H1 (cell line): ENCODE data around the gene CCNY. TPM values are rescaled to one million over a fixed set of nuclear protein-coding genes. Genes with fewer than 3 reads are reported as not detected.

Experiments
- CTCF ChIA-PET: fragments of 300-600 bp; sonication (Branson Sonifier 250); formaldehyde crosslinking; loops from one replicate; lab custom pipeline; 2021; ENCODE audit not compliant: partially characterized antibody; lab: Charles Lee
- POLR2A ChIA-PET: fragments of 300-600 bp; sonication (Branson Sonifier 250); formaldehyde crosslinking; loops from one replicate; lab custom pipeline; 2021; ENCODE audit warnings: inconsistent platforms; ENCODE audit not compliant: partially characterized antibody; lab: Charles Lee
- DNase-seq, 2 experiments: peaks; one replicate each; pipeline versions ENCODE4 v3.0.0 to v3.0.0-alpha.2; 2010 to 2022; ENCODE audit warnings: low spot score in 2 of 2, low read depth in 1 of 2, mixed read lengths in 1 of 2
- FAIRE-seq: peaks from 2 replicates; lab custom pipeline; 2011; peaks lifted over from hg19 to GRCh38; lab: Jason Lieb, UNC
- H2AFZ ChIP-seq: 2 replicates; pipeline ENCODE4 v1.8.1; 2012; ENCODE audit warnings: low read length, inconsistent platforms
- H2AK5ac ChIP-seq: 2 replicates; pipeline ENCODE4 v1.6.1; 2013; ENCODE audit warnings: low read depth, low read length
- H2BK120ac ChIP-seq: replicated peaks from 2 replicates; pipeline ENCODE3; 2013; ENCODE audit warnings: low read depth, low read length, inconsistent platforms
- H2BK12ac ChIP-seq: 2 replicates; pipeline ENCODE4 v1.6.1; 2013; ENCODE audit warnings: low read depth, low read length
- H2BK15ac ChIP-seq: 2 replicates; pipeline ENCODE4 v1.6.1; 2013; ENCODE audit warnings: low read length
- H2BK20ac ChIP-seq: 2 replicates; pipeline ENCODE4 v1.6.1; 2013; ENCODE audit warnings: low read length
- H2BK5ac ChIP-seq: 2 replicates; pipeline ENCODE4 v1.6.1; 2013; ENCODE audit warnings: low read depth, low read length
- H3K14ac ChIP-seq: 2 replicates; pipeline ENCODE4 v1.6.1; 2013; ENCODE audit warnings: inconsistent platforms; ENCODE audit not compliant: insufficient read length
- H3K18ac ChIP-seq: 2 replicates; pipeline ENCODE4 v1.6.1; 2013; ENCODE audit warnings: low read length; ENCODE audit errors: extremely low read depth
- H3K23ac ChIP-seq: 2 replicates; pipeline ENCODE4 v1.6.1; 2013; ENCODE audit warnings: inconsistent platforms; ENCODE audit not compliant: insufficient read length
- H3K23me2 ChIP-seq: 2 replicates; pipeline ENCODE4 v1.6.1; 2013; ENCODE audit warnings: low read depth, low read length
- H3K27ac ChIP-seq: 2 replicates; pipeline ENCODE4 v1.6.1; 2011; ENCODE audit warnings: low read depth, low read length, inconsistent platforms
- H3K27me3 ChIP-seq, 4 experiments: replicated peaks in 1 of 4; 1 replicate in 1 of 4; 2 replicates in 3 of 4; pipeline versions ENCODE4 v1.6.1 to v1.8.1; 2011 to 2013; ENCODE audit warnings: low read length in 3 of 4, mild to moderate bottlenecking in 3 of 4, inconsistent platforms in 2 of 4, mixed read lengths in 2 of 4, moderate library complexity in 1 of 4; ENCODE audit not compliant: control insufficient read depth in 3 of 4, insufficient read depth in 3 of 4; ENCODE audit errors: extremely low read depth in 1 of 4
- H3K36me3 ChIP-seq, 4 experiments: 2 replicates each; pipeline versions ENCODE4 v1.6.1 to v1.8.1; 2011 to 2013; ENCODE audit warnings: mild to moderate bottlenecking in 4 of 4, low read length in 3 of 4, moderate library complexity in 2 of 4, control low read depth in 1 of 4, inconsistent platforms in 1 of 4; ENCODE audit not compliant: insufficient read depth in 4 of 4, control insufficient read depth in 2 of 4
- H3K4ac ChIP-seq: replicated peaks from 2 replicates; pipeline ENCODE3; 2013; ENCODE audit warnings: low read length, low read depth, mixed read lengths, inconsistent platforms; ENCODE audit not compliant: insufficient read length
- H3K4me1 ChIP-seq, 4 experiments: replicated peaks in 1 of 4; 1 replicate in 1 of 4; 2 replicates in 3 of 4; pipeline versions ENCODE4 v1.6.1 to v1.8.1; 2011 to 2013; ENCODE audit warnings: low read length in 3 of 4, inconsistent platforms in 2 of 4, mixed read lengths in 1 of 4; ENCODE audit not compliant: insufficient read depth in 4 of 4, control insufficient read depth in 3 of 4
- H3K4me2 ChIP-seq, 2 experiments: 2 replicates each; pipeline versions ENCODE4 v1.6.1 to v1.8.1; 2011 to 2013; ENCODE audit warnings: low read depth in 2 of 2, low read length in 2 of 2, control low read depth in 1 of 2, inconsistent platforms in 1 of 2, mild to moderate bottlenecking in 1 of 2; ENCODE audit not compliant: insufficient read depth in 1 of 2
- H3K4me3 ChIP-seq, 4 experiments: fragments of 200-600, 300-600 bp in 1 of 4; sonication (generic), shearing (Covaris generic), sonication (Bioruptor Twin) in 1 of 4; 2 replicates each; pipeline versions ENCODE4 v1.5.1 to v1.8.1; 2011 to 2016; ENCODE audit warnings: low read length in 4 of 4, low read depth in 3 of 4, control low read depth in 2 of 4, inconsistent platforms in 2 of 4, mild to moderate bottlenecking in 2 of 4, mixed read lengths in 1 of 4, moderate library complexity in 1 of 4; ENCODE audit not compliant: insufficient read depth in 2 of 4; ENCODE audit errors: extremely low read depth in 1 of 4
- H3K56ac ChIP-seq: replicated peaks from 2 replicates; pipeline ENCODE3; 2013; ENCODE audit warnings: low read depth, mild to moderate bottlenecking, mixed read lengths, low read length, inconsistent platforms; ENCODE audit not compliant: insufficient read length
- H3K79me1 ChIP-seq: 2 replicates; pipeline ENCODE4 v1.6.1; 2013; ENCODE audit warnings: low read depth, low read length, control low read depth
- H3K79me2 ChIP-seq, 2 experiments: 2 replicates each; pipeline versions ENCODE4 v1.6.1 to v1.8.1; 2012 to 2013; ENCODE audit warnings: low read length in 2 of 2, mild to moderate bottlenecking in 2 of 2, inconsistent platforms in 1 of 2; ENCODE audit not compliant: insufficient read depth in 2 of 2, control insufficient read depth in 1 of 2
- H3K9ac ChIP-seq, 4 experiments: replicated peaks in 1 of 4; 1 replicate in 1 of 4; 2 replicates in 3 of 4; pipeline versions ENCODE4 v1.6.1 to v1.8.1; 2011 to 2013; ENCODE audit warnings: low read depth in 3 of 4, low read length in 3 of 4, control low read depth in 2 of 4, mild to moderate bottlenecking in 2 of 4, moderate library complexity in 2 of 4, inconsistent platforms in 1 of 4; ENCODE audit errors: extremely low read depth in 1 of 4
- H3K9me3 ChIP-seq, 2 experiments: 2 replicates each; pipeline versions ENCODE4 v1.6.1 to v1.8.1; 2012 to 2013; ENCODE audit warnings: mild to moderate bottlenecking in 2 of 2, moderate library complexity in 2 of 2, control low read depth in 1 of 2, inconsistent platforms in 1 of 2, low read depth in 1 of 2, low read length in 1 of 2, mixed read lengths in 1 of 2; ENCODE audit not compliant: insufficient read depth in 2 of 2
- H4K20me1 ChIP-seq, 2 experiments: replicated peaks in 1 of 2; 2 replicates each; pipeline versions ENCODE3 to v1.8.1; 2011 to 2013; ENCODE audit warnings: inconsistent platforms in 2 of 2, low read length in 2 of 2, mild to moderate bottlenecking in 1 of 2; ENCODE audit not compliant: insufficient read depth in 2 of 2, control insufficient read depth in 1 of 2
- H4K5ac ChIP-seq: 2 replicates; pipeline ENCODE4 v1.6.1; 2013; ENCODE audit warnings: low read length, low read depth, mixed read lengths, inconsistent platforms; ENCODE audit not compliant: insufficient read length
- H4K8ac ChIP-seq: 2 replicates; pipeline ENCODE4 v1.8.0; 2013; ENCODE audit warnings: mild to moderate bottlenecking, moderate library complexity, low read length, inconsistent platforms; ENCODE audit not compliant: insufficient read depth; ENCODE audit errors: extremely low read depth
- H4K91ac ChIP-seq: replicated peaks from 2 replicates; pipeline ENCODE3; 2013; ENCODE audit warnings: low read length, mixed read lengths, inconsistent platforms; ENCODE audit not compliant: insufficient read length
- CREB1 ChIP-seq: IDR thresholded peaks from 2 replicates; pipeline ENCODE4 v1.6.1; 2012; ENCODE audit warnings: inconsistent platforms
- EP300 ChIP-seq, 2 experiments: IDR thresholded peaks; 1 replicate in 1 of 2; 2 replicates in 1 of 2; pipeline ENCODE4 v1.6.1; 2011 to 2012; ENCODE audit warnings: low read depth in 2 of 2, low read length in 2 of 2, mild to moderate bottlenecking in 2 of 2, borderline replicate concordance in 1 of 2, inconsistent platforms in 1 of 2, moderate library complexity in 1 of 2
- RBBP5 ChIP-seq: IDR thresholded peaks from 2 replicates; pipeline ENCODE4 v1.7.1; 2012; ENCODE audit warnings: low read depth, mild to moderate bottlenecking, inconsistent platforms, low read length, moderate library complexity, borderline replicate concordance
- RFX5 ChIP-seq: IDR thresholded peaks from 2 replicates; pipeline ENCODE4 v1.6.1; 2011; ENCODE audit warnings: low read depth, low read length, improper control_type of control experiment, borderline replicate concordance
- RXRA ChIP-seq: IDR thresholded peaks from 2 replicates; pipeline ENCODE4 v1.6.1; 2011; ENCODE audit warnings: low read depth, mild to moderate bottlenecking, low read length, moderate library complexity; ENCODE audit not compliant: insufficient read depth
- TAF1 ChIP-seq: IDR thresholded peaks from 2 replicates; pipeline ENCODE4 v1.6.1; 2011; ENCODE audit warnings: mild to moderate bottlenecking, low read depth, low read length
- WGBS, 2 experiments: shearing (Covaris generic) in 1 of 2; methylation state at CpG; one replicate each; pipeline versions ENCODE4 v1.1.6 to v1.1.7; 2013 to 2015; ENCODE audit warnings: low lambda C conversion rate in 2 of 2, mixed read lengths in 2 of 2, inconsistent platforms in 1 of 2, low coverage in 1 of 2, missing lambda C conversion rate in 1 of 2; ENCODE audit not compliant: insufficient replicate concordance in 2 of 2, insufficient coverage in 1 of 2, insufficient read length in 1 of 2; ENCODE audit errors: extremely low coverage in 1 of 2, missing lambda C conversion rate in 1 of 2; 5-methylcytosine and 5-hydroxymethylcytosine counted together
- polyA plus RNA-seq, 7 experiments: library from polyadenylated mRNA; depleted of rRNA in 3 of 7; stranded (reverse) in 5 of 7; unstranded in 2 of 7; fragments of >200 nt in 5 of 7; fragments of 200-250 nt in 2 of 7; gene quantifications; 1 replicate in 5 of 7; 2 replicates in 1 of 7; 4 replicates in 1 of 7; pipeline versions ENCODE4 v1.2.1 to v1.2.3, GENCODE V29; 2011 to 2013; ENCODE audit warnings: missing spikeins in 2 of 7, mixed read lengths in 2 of 7
- total RNA-seq: library from RNA; stranded (reverse); fragmentation: NEBNext Ultra II Directional; extraction: Animal tissue kit (Norgen Biotek cat#: 25700); gene quantifications from 2 replicates; pipeline ENCODE4 v1.2.1, GENCODE V29; 2021

CCNY gene
- total and polyA plus RNA-seq, 2 of the 8 experiments (the other 6 are each of a cell fraction or from before 2014, with no cell fraction given), result 25.3 to 68.2 TPM

GRCh38 chr10:35594115-35595079 lies 258.1 kb downstream of the CCNY start:
- FAIRE-seq, result peak; percentile 93
- H3K4me2 ChIP-seq, result peak overlapping the region; percentile 49 to 55
- CTCF ChIA-PET, result interaction anchor here (0.8 to 1.5 kb wide), 5 partner anchors 11 to 372 kb away, joined by 3 to 4 read pairs (median 3); partner anchors contain the start of gene GJD4
- TF ChIP-seq RXRA (peak; percentile 65; the same call in 1 of the 2 replicates), EP300 (IDR thresholded peaks at IDR 0.05; ENCODE audit: borderline replicate concordance in 1 of 2, low read depth in 2 of 2, low read length in 2 of 2) (peak in 1 of 2 experiments; percentile 82; a peak in 1 of 3 replicates), RFX5 (no peak), RBBP5 (0 out of 2 replicates have a peak, but pooled peaks have one; percentile 37), CREB1 (0 out of 2 replicates have a peak, but pooled peaks have one; percentile 30), TAF1 (no peak)

More at GRCh38 chr10:35594115-35595079, 258.1 kb downstream of the CCNY start:
- Histone ChIP-seq H4K91ac (peak overlapping the region; percentile 85), H3K23me2 (peaks cover 5% of the 10 kb centered on the region; the same call in 1 of the 2 replicates), H3K27me3 (no peaks in the 10 kb centered on the region), H3K56ac (no peak overlapping the region), H3K27ac (peak overlapping the region; percentile 81), H2AFZ (peak overlapping the region; percentile 9; the same call in 1 of the 2 replicates), H3K9me3 (peaks cover 6 to 12% of the 10 kb centered on the region in 2 experiments), H3K23ac (no peak overlapping the region), H2BK12ac (peak overlapping the region; percentile 99), H3K9ac (peak overlapping the region in 1 of 4 experiments; percentile 28; a peak in 2 of 7 replicates), H3K18ac (peak overlapping the region; percentile 97), H2AK5ac (peak overlapping the region; percentile 98), H3K79me2 (no peaks in the 10 kb centered on the region), H2BK20ac (peak overlapping the region; percentile 98), H3K4me1 (peaks cover 6 to 18% (median 13%) of the 10 kb centered on the region in 4 experiments; a peak in 6 of 7 replicates), H2BK120ac (peak overlapping the region; percentile 85), H3K4me3 (peak overlapping the region in 1 of 4 experiments; percentile 30; a peak in 2 of 8 replicates), H3K36me3 (no peaks in the 10 kb centered on the region), H4K8ac (no peak overlapping the region), H3K14ac (no peak overlapping the region), H4K5ac (peak overlapping the region; percentile 42), H2BK15ac (no peak overlapping the region), H3K4ac (peak overlapping the region; percentile 10), H4K20me1 (no peaks in the 10 kb centered on the region), H2BK5ac (peak overlapping the region; percentile 98), H3K79me1 (no peaks in the 10 kb centered on the region)
- peak in 1 of 2 experiments; percentile 79 for DNase-seq
- POLR2A ChIA-PET, result interaction anchor here (0.6 to 1.4 kb wide), 5 partner anchors 9 to 43 kb away, joined by 3 to 4 read pairs (median 3); no protein-coding TSS in a partner anchor
- 25% methylated on average over 14 of the region's 14 CpGs; no CpG with 5 or more reads in 1 of the 2 experiments for WGBS, 2 experiments
